ENCODE results near the gene TXNDC12.
"Not testable (repeated sequence)": the region's sequence is repeated elsewhere in the genome, so short reads cannot be mapped to it uniquely, and the experiment has no call there.

TXNDC12 gene

GRCh38 chr1:52045666-52046195 lies 9.3 kb downstream of the TXNDC12 start:
- not testable (repeated sequence) for DNase-seq (ENCODE audit: low read depth in 2 of 2)

GRCh38 chr1:52045236-52045635 lies 9.8 kb downstream of the TXNDC12 start:
- no peak for DNase-seq (ENCODE audit: low read depth in 2 of 2)

- no peak for DNase-seq (ENCODE audit: low read depth in 2 of 2)
These were observed 13.3 kb downstream of the TXNDC12 start for GRCh38 chr1:52041551-52042185.

- DNase-seq (ENCODE audit: low read depth in 2 of 2) = no peak
These were observed 17.1 kb downstream of the TXNDC12 start for GRCh38 chr1:52037909-52038308.

DNA sequence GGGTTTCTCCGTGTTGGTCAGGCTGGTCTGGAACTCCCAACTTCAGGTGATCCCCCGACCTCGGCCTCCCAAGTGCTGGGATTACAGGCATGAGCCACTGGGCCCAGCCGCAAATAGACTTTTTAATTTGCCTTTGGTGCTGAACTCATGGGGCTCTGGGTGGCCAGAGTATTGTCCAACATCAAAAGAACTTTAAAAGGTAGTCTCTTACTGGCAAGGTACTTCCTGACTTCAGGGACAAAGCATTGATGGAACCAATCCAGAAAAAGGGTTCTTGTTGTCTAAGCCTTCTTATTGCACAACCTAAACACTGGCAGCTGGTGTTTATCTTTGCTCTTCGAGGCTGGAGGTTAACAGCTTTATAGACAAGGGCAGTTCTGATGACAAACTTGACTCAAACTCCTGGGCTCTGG lies 17.6 kb downstream of the TXNDC12 start:
- DNase-seq (ENCODE audit: low read depth in 2 of 2) = no peak

GRCh38 chr1:52034050-52034384 lies 21.0 kb downstream of the TXNDC12 start:
- DNase-seq (ENCODE audit: low read depth in 2 of 2) = no peak

DNA sequence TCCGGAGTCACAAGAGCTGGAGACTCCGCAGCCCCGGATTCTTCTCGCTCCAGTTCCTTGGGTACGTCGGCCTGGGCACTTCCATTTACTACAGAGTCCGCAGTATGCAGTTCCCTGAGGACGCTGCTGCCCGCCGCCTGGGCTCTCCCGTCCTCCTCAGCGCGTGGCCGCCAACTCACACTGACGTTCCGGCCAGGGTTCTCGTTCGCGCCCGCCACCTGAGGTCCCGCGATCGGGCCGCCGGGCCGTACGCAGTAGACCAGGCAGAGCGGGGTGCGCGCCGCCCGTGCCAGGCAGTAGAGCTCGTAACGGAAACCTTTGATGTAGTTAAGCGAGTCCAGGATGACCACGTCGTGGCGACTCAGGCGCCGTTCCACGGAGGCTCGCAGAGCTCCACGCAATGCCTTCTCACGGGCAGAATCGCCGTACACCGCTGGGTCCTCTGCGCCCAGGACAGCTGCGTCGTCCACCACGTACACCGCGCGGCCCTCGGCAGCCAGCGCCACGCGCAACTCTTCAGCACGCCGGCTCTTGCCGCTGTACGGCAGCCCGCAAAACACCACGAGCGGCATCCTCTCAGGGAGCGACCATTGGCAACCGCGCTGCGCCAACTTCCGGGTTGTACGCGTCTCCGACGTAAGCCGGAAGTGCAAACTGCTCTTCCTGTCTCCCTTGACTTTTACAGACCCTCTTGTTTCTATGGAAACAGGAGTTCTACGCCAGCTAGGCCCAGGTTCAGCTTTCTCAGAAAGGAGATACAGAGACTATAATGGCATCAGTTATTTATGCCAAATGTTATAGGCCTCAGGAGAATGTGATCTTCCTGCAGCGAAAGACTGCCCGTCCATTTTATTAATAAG lies 21.6 kb downstream of the TXNDC12 start, which contains the start of gene KTI12:
Gene KTI12, minus strand, starts transcription at position 621 of the 860 bp plus-strand sequence. Its CDS starts 49 bp downstream, at position 572.
- peak; percentile 77 to 81 for DNase-seq (ENCODE audit: low read depth in 2 of 2)

DNA sequence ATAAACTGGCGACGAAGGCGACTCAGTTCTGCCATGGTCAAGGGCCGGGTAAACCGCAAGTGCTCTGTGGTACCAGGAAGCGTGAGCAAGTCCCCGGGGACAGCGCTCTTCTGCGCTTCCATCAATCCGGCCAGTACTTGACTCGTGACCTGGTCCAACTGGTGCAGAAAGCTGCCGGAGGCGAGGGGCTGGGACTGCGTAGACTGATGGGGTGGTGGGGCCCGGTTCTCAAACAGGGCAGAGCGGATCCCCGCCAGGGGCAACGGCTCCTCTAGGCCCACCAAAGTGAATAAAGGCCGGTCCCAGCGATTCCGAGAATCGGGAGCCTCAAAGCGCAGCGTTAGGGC lies 22.2 kb downstream of the TXNDC12 start:
- no peak for DNase-seq (ENCODE audit: low read depth in 2 of 2)

GRCh38 chr1:52032124-52032784 lies 22.7 kb downstream of the TXNDC12 start:
- DNase-seq (ENCODE audit: low read depth in 2 of 2) = no peak

GRCh38 chr1:52028839-52029238 lies 26.2 kb downstream of the TXNDC12 start:
- DNase-seq (ENCODE audit: low read depth in 2 of 2) = not testable (repeated sequence)

GRCh38 chr1:52028328-52028727 lies 26.7 kb downstream of the TXNDC12 start:
- DNase-seq (ENCODE audit: low read depth in 2 of 2) = no peak

GRCh38 chr1:52026278-52026677 lies 28.7 kb downstream of the TXNDC12 start:
- DNase-seq (ENCODE audit: low read depth in 2 of 2) = no peak

- no peak for DNase-seq (ENCODE audit: low read depth in 2 of 2)
These were observed 32.9 kb downstream of the TXNDC12 start for GRCh38 chr1:52022133-52022532.

DNA sequence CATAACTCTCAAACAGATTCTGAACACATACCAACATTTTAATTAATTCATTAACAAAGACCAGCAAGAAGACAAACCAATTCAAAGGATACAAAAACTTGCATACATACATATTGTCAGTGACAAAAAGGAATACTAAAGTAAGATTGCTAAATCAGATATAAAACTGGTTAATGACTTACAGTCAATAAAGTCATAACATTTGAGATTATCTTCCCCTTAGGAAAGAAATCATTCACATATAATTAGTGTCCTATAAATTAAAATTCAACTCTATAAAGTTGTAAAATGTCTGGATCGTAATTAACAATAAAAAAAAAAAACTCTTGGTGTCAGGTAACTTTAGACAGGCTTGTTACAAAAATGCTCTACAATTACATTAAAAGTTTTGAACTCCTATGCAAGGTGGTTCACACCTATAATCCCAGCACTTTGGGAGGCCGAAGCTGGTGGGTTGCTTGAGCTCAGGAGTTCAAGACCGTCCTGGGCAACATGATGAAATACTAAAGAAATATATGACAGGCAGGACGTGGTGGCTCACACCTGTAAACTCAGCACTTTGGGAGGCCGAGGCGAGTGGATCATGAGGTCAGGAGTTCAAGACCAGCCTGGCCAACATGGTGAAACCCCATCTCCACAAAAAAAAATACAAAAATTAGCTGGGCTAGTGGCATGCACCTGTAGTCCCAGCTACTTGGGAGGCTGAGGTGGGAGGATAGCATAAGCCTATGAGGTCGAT lies 46.8 kb downstream of the TXNDC12 start:
- no peak for DNase-seq (ENCODE audit: low read depth in 2 of 2)

DNA sequence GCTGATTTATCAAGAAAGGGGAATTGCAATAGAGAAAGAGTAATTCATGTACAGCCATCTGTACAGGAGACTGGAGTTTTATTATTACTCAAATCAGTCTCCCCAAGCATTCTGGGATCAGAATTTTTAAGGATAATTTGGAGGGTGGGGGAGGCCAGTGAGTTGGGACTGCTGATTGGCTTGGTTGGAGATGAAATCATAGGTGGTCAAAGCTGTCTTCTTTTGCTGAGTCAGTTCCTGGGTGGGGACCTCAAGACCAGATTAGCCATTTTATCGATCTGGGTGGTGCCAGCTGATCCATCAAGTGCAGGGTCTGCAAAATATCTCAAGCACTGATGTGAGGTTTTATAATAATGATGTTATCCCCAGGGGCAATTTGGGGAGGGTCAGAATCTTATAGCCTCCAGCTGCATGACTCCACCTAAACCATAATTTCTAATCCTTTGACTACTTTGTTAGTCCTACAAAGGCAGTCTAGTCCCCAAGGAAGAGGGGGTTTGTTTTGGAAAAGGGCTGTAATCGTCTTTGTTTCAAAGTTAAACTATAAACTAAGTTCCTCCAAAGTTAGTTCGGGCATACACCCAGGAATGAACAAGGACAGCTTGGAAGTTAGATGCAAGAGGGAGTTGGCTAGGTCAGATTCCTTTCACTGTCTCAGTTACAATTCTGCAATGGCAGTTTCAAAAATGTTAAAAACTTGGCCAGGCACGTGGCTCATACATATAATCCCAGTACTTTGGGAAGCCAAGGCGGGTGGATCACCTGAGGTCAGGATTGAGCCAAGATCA lies 47.6 kb downstream of the TXNDC12 start:
- no peak for DNase-seq (ENCODE audit: low read depth in 2 of 2)

- DNase-seq (ENCODE audit: low read depth in 2 of 2) = not testable (repeated sequence)
These were observed 48.9 kb downstream of the TXNDC12 start for GRCh38 chr1:52006081-52006553.

DNA sequence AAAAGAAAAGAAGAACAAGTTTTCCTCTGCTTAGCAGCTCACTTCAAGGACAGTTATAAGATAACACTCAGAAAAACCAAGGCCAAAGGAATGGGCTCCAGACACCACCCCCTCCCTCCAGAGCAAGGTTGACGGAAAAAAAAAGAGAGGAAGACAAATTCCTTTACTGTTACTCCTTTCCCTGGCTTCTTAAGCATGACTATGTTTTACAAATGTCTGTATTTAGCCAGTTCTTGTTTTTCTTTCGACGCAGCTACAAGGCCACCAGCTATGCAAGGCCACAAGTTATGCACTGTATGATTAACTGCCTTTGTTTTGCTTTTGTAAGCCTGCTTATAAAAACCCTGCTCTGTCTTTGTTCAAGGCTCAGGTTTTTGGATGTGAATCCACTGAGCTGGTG lies 49.4 kb downstream of the TXNDC12 start:
- not testable (repeated sequence) for DNase-seq (ENCODE audit: low read depth in 2 of 2)

DNA sequence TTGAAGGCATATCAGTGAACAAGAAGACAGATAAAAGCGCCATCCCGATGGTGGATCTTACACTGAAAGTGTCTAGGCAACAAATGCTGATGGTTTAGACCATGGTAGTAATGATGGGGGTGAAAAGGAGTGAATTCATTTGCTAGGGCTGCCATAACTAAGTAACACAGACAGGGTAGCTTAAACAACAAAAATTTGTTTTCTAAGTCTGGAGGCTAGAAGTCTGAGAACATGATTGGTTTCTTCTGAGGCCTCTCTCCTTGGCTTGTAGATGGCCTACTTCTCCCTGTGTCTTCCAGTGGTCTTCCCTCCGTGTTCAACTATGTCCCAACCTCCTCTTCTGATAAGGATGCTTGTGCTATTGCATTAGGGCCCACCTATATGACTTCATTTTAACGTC lies 51.1 kb downstream of the TXNDC12 start:
- DNase-seq (ENCODE audit: low read depth in 2 of 2) = no peak

DNA sequence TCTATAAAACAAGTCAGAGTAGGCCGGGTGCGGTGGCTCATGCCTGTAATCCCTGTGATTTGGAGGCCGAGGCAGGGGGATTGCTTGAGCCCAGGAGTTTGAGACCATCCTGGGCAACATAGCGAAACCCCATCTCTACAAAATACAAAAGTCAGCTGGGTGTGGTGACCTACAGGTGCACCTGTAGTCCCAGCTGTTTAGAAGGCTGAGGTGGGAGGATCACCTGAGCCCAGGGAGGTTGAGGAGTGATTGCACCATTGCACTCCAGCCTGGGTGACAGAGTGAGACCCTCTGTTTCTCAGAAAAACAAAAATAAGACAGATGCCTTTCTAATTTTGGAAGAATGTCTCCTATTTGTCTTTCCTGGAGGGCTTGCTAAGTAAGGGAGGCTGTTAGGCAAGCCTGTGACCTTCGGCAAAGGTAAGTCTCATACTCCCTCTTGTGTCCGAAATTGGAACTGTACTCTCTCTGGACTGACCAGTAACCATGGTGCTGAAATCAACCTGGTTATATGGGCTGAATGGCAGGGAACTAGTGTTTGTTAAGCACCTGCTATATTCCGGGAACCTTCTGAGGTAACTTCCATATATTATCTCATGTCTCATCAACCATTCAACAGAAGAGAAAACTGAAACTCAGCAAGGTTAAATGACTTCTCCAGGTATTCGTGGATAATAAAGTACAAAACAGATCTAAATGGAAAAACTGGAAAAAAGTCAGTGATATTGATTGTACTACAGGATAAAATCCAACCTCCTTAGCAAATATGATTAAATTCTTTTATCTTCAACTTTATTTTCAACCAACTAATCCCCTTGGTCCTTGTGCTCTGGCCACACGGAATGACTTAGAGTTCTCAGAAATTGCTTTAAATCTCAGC lies 52.7 kb downstream of the TXNDC12 start:
- DNase-seq (ENCODE audit: low read depth in 2 of 2) = peak in 1 of 2 donors; percentile 32

- DNase-seq (ENCODE audit: low read depth in 2 of 2) = no peak
These were observed 56.3 kb downstream of the TXNDC12 start for GRCh38 chr1:51998701-51999100.
